Left kidney (tissue), 8 donors: Measurements from ENCODE around the gene UBR7. TPM values are rescaled to one million over a fixed set of nuclear protein-coding genes. Genes with fewer than 3 reads are reported as not detected.
"Not testable (repeated sequence)": the region's sequence is repeated elsewhere in the genome, so short reads cannot be mapped to it uniquely, and the experiment has no call there.

Source experiments
- DNase-seq: peaks from one replicate; pipeline ENCODE4 v3.0.0-alpha.2; 2013
- long read RNA-seq, 8 donors: transcript quantifications; one replicate each; lab custom pipeline, GENCODE V29; 2026
- polyA plus RNA-seq: library from polyadenylated mRNA; unstranded; fragments of 120-200 nt; gene quantifications from one replicate; pipeline ENCODE4 v1.2.1, GENCODE V29; 2013; ENCODE audit not compliant: insufficient read length

Gene UBR7, protein sequence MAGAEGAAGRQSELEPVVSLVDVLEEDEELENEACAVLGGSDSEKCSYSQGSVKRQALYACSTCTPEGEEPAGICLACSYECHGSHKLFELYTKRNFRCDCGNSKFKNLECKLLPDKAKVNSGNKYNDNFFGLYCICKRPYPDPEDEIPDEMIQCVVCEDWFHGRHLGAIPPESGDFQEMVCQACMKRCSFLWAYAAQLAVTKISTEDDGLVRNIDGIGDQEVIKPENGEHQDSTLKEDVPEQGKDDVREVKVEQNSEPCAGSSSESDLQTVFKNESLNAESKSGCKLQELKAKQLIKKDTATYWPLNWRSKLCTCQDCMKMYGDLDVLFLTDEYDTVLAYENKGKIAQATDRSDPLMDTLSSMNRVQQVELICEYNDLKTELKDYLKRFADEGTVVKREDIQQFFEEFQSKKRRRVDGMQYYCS
- polyA plus RNA-seq: 40.0 TPM
- long read RNA-seq, donor 1, transcript UBR7-201 (11 exons, 3,694 nt): major isoform, 16 of 16 reads
- long read RNA-seq, donor 1, partial matches to known transcripts: 0 of 16 reads
- long read RNA-seq, donor 1, other reads (novel, unspliced or antisense): 0 of 16 reads
- long read RNA-seq, donor 2, transcript UBR7-201 (11 exons, 3,694 nt): major isoform, 15 of 15 reads
- long read RNA-seq, donor 2, partial matches to known transcripts: 0 of 15 reads
- long read RNA-seq, donor 2, other reads (novel, unspliced or antisense): 0 of 15 reads
- long read RNA-seq, donor 3, transcript UBR7-201 (11 exons, 3,694 nt): major isoform, 9 of 14 reads
- long read RNA-seq, donor 3, partial matches to known transcripts: 5 of 14 reads
- long read RNA-seq, donor 3, other reads (novel, unspliced or antisense): 0 of 14 reads
- long read RNA-seq, donor 4: 0 reads
- long read RNA-seq, donor 5, transcript UBR7-201 (11 exons, 3,694 nt): major isoform, 17 of 18 reads
- long read RNA-seq, donor 5, partial matches to known transcripts: 0 of 18 reads
- long read RNA-seq, donor 5, other reads (novel, unspliced or antisense): 0 of 18 reads
- long read RNA-seq, donor 6, transcript UBR7-201 (11 exons, 3,694 nt): major isoform, 21 of 21 reads
- long read RNA-seq, donor 6, partial matches to known transcripts: 0 of 21 reads
- long read RNA-seq, donor 6, other reads (novel, unspliced or antisense): 0 of 21 reads
- long read RNA-seq, donor 7, transcript UBR7-201 (11 exons, 3,694 nt): major isoform, 11 of 11 reads
- long read RNA-seq, donor 7, partial matches to known transcripts: 0 of 11 reads
- long read RNA-seq, donor 7, other reads (novel, unspliced or antisense): 0 of 11 reads
- long read RNA-seq, donor 8, partial matches to known transcripts: 0 of 4 reads
- long read RNA-seq, donor 8, other reads (novel, unspliced or antisense): 0 of 4 reads

- DNase-seq: peak; percentile 97
Observed at GRCh38 chr14:93206793-93207467, at the start of gene UBR7, which contains the start of gene GON7. UBR7 (plus strand) TSS chr14:93207256; CDS start chr14:93207292, 36 bp downstream. GON7 (minus strand) TSS chr14:93207065; CDS start chr14:93207037, 28 bp downstream.

- not testable (repeated sequence) for DNase-seq
Observed at GRCh38 chr14:93158349-93158748, 48.7 kb upstream of the UBR7 start.

DNA sequence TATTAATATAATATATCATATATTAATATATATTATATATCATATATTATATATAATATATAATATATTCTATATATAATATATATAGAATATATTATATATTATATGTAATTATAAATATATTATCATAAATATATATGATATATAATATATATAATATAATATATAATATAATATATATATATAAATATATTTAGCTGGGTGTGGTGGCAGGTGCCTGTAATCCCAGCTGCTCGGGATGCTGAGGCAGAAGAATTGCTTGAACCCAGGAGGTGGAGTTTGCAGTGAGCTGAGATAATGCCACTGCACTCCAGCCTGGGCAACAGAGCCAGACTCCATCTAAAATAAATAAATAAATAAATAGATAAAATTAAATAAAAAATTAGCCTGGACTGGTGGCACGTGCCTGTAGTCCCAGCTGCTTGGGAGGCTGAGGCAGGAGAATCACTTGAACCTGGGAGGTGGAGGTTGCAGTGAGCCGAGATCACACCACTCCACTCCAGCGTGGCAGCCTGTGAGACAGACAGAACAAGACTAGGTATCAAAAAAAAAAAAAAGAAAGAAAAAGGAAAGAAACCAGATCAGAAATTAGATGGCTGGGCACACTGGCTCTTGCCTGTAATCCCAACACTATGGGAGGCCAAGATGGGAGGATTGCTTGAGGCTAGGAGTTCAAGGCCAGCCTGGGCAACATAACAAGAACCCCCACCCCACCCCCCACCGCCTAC lies 47.3 kb upstream of the UBR7 start:
- not testable (repeated sequence) for DNase-seq

- DNase-seq: no peak
Observed at GRCh38 chr14:93160353-93160801, 46.7 kb upstream of the UBR7 start.

GRCh38 chr14:93161411-93161940 lies 45.6 kb upstream of the UBR7 start:
- no peak for DNase-seq

- DNase-seq: no peak
Observed at GRCh38 chr14:93163564-93163963, 43.5 kb upstream of the UBR7 start.

DNA sequence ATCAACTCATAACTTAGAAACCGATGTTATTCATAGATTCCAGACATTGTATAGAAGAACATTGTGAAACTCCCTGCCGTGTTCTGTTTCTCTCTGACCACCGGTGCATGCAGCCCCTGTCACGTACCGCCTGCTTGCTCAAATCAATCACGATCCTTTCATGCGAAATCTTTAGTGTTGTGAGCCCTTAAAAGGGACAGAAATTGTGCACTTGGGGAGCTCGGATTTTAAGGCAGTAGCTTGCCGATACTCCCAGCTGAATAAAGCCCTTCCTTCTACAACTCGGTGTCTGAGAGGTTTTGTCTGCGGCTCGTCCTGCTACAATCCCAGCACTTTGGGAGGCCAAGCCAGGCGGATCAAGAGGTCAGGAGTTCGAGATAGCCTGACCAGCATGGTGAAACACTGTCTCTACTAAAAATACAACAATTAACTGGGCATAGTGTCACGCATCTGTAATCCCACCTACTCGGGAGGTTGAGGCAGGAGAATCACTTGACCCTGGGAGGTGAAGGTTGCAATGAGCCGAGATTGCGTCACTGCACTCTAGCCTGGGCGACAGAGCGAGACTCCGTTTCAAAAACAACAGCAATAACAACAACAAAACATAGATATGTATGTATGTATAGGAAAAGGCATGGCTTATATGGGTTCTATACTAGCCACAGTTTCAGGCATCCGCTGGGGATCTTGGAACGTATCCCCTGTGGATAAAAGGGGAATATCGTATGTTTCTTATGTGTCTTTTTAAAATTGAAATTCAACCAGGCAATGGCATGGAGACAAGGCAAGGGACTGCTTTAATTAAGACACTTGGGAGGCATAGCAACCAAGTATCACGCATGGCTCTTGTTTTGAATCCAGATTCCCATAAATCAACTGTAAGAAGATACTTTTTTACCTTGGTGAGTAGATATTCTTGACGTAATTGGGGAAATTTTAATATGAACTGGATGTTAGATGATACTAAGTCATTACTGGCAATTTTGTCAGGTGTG lies 41.5 kb upstream of the UBR7 start:
- DNase-seq: not testable (repeated sequence)

- DNase-seq: not testable (repeated sequence)
Observed at GRCh38 chr14:93168610-93169009, 38.4 kb upstream of the UBR7 start.

DNA sequence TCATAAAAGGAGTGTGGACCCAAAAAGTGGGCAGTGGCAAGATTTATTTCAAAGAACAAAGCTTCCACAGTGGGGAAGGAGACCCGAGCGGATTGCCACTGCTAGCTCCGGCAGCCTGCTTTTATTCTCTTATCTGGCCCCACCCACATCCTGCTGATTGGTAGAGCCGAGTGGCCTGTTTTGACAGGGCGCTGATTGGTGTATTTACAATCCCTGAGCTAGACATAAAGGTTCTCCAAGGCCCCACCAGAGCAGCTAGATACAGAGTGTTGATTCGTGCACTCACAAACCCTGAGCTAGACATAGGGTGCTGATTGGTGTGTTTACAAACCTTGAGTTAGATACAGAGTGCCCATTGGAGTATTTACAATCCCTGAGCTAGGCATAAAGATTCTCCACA lies 37.4 kb upstream of the UBR7 start:
- DNase-seq: not testable (repeated sequence)

- not testable (repeated sequence) for DNase-seq
Observed at GRCh38 chr14:93170141-93170540, 36.9 kb upstream of the UBR7 start.

- no peak for DNase-seq
Observed at GRCh38 chr14:93171376-93171775, 35.7 kb upstream of the UBR7 start.

DNA sequence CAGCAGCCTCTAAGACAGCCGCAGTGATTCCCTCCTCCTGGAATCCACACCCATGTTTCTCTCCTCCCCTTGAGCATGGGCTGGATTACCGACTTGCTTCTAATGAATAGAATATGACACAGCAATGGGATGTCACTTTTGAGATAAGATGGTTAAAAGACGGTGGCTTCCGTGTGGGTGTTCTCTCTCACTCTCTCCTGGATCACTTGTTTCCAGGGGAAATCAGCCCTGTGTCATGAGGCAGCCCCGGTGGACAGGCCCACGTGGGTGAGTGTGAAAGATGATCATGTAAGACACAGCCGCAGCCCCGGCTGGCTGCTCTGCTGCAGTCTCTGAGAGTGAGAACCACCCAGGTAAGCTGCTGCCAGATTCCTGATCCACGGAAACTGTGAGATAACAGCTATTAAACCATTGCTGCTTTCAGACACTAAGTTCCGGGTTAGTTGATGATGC lies 33.1 kb upstream of the UBR7 start:
- DNase-seq: no peak

- DNase-seq: not testable (repeated sequence)
Observed at GRCh38 chr14:93174731-93175130, 32.3 kb upstream of the UBR7 start.

DNA sequence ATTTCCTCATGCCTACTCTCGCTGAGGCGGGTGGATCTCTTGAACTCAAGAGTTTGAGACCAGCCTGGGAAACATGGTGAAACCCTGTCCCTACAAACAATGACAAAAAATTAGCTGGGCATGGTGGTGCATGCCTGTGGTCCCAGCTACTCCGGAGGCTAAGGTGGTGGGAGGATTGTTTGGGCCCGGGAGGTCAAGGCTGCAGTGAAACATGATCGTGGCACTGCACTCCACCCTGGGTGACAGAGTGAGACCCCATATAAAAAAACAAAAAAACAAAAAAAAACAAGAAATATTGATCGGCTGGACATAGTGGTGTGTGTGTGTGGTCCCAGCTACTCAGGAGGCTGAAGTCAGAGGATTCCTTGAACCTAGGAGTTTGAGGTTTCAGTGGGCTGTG lies 31.6 kb upstream of the UBR7 start:
- DNase-seq: no peak

- no peak for DNase-seq
Observed at GRCh38 chr14:93183596-93184317, 23.3 kb upstream of the UBR7 start.

- peak; percentile 85 for DNase-seq
Observed at GRCh38 chr14:93184391-93185348, 22.4 kb upstream of the UBR7 start, which contains the start of the genes LYSET and MOAP1. LYSET (plus strand) TSS chr14:93185317; CDS start chr14:93185406, 89 bp downstream. MOAP1 (minus strand) TSS chr14:93184897; CDS start chr14:93184242, 655 bp downstream.
